Measurements from ENCODE around the gene MCM8.

Gene MCM8

GRCh38 chr20:5950271-5951031 lies at the start of gene MCM8, which contains the start of gene TRMT6:
Gene MCM8 (plus strand): TSS chr20:5950652. CDS start chr20:5952016, 1,364 bp downstream.
Gene TRMT6 (minus strand): TSS chr20:5950533. CDS start chr20:5950405, 128 bp downstream.
- in situ Hi-C loops (cut with MboI; ENCODE audit: low sequenced_read_pairs) = no loop called here

- in situ Hi-C loops (cut with MboI; ENCODE audit: low sequenced_read_pairs) = no loop called here
These were observed 49.5 kb upstream of the MCM8 start for GRCh38 chr20:5900908-5901307.

GRCh38 chr20:5908981-5909380 lies 41.5 kb upstream of the MCM8 start:
- in situ Hi-C loops (cut with MboI; ENCODE audit: low sequenced_read_pairs) = no loop called here

- in situ Hi-C loops (cut with MboI; ENCODE audit: low sequenced_read_pairs) = no loop called here
These were observed 40.3 kb upstream of the MCM8 start for GRCh38 chr20:5910186-5910585.

GRCh38 chr20:5913166-5913565 lies 37.3 kb upstream of the MCM8 start:
- in situ Hi-C loops (cut with MboI; ENCODE audit: low sequenced_read_pairs) = no loop called here

GRCh38 chr20:5914859-5915258 lies 35.6 kb upstream of the MCM8 start:
- in situ Hi-C loops (cut with MboI; ENCODE audit: low sequenced_read_pairs) = no loop called here

- in situ Hi-C loops (cut with MboI; ENCODE audit: low sequenced_read_pairs) = no loop called here
These were observed 31.4 kb upstream of the MCM8 start for GRCh38 chr20:5918856-5919625.

- in situ Hi-C loops (cut with MboI; ENCODE audit: low sequenced_read_pairs) = no loop called here
These were observed 30.6 kb upstream of the MCM8 start for GRCh38 chr20:5919626-5920544.

GRCh38 chr20:5920581-5920980 lies 29.9 kb upstream of the MCM8 start:
- in situ Hi-C loops (cut with MboI; ENCODE audit: low sequenced_read_pairs) = no loop called here

- in situ Hi-C loops (cut with MboI; ENCODE audit: low sequenced_read_pairs) = no loop called here
These were observed 27.0 kb upstream of the MCM8 start for GRCh38 chr20:5923493-5923892.

- in situ Hi-C loops (cut with MboI; ENCODE audit: low sequenced_read_pairs) = no loop called here
These were observed 24.9 kb upstream of the MCM8 start for GRCh38 chr20:5925551-5925950.

GRCh38 chr20:5927749-5928462 lies 22.5 kb upstream of the MCM8 start:
- in situ Hi-C loops (cut with MboI; ENCODE audit: low sequenced_read_pairs) = no loop called here

- in situ Hi-C loops (cut with MboI; ENCODE audit: low sequenced_read_pairs) = no loop called here
These were observed 21.4 kb upstream of the MCM8 start for GRCh38 chr20:5928836-5929715.

GRCh38 chr20:5931411-5931810 lies 19.0 kb upstream of the MCM8 start:
- in situ Hi-C loops (cut with MboI; ENCODE audit: low sequenced_read_pairs) = no loop called here

GRCh38 chr20:5932796-5933195 lies 17.7 kb upstream of the MCM8 start:
- in situ Hi-C loops (cut with MboI; ENCODE audit: low sequenced_read_pairs) = no loop called here

- in situ Hi-C loops (cut with MboI; ENCODE audit: low sequenced_read_pairs) = no loop called here
These were observed 16.5 kb upstream of the MCM8 start for GRCh38 chr20:5933802-5934436.

GRCh38 chr20:5935384-5935783 lies 15.1 kb upstream of the MCM8 start:
- in situ Hi-C loops (cut with MboI; ENCODE audit: low sequenced_read_pairs) = no loop called here

- in situ Hi-C loops (cut with MboI; ENCODE audit: low sequenced_read_pairs) = no loop called here
These were observed 14.2 kb upstream of the MCM8 start for GRCh38 chr20:5936238-5936637.

GRCh38 chr20:5938456-5939029 lies 11.9 kb upstream of the MCM8 start:
- in situ Hi-C loops (cut with MboI; ENCODE audit: low sequenced_read_pairs) = no loop called here
